Activated CD8-positive, alpha-beta memory T cell treated with anti-CD3 and anti-CD28 coated beads, Interleukin-2, amount 50 U/mL, for 24 hours (primary cell): ENCODE measurements around the gene TMEFF1.

Experiments used
- DNase-seq: peaks from one replicate; pipeline ENCODE4 v3.0.0-alpha.2; 2020; ENCODE audit errors: extremely low read depth

Gene TMEFF1

GRCh38 chr9:100605405-100605804, 132.5 kb downstream of the TMEFF1 start:
- no peak for DNase-seq

DNA sequence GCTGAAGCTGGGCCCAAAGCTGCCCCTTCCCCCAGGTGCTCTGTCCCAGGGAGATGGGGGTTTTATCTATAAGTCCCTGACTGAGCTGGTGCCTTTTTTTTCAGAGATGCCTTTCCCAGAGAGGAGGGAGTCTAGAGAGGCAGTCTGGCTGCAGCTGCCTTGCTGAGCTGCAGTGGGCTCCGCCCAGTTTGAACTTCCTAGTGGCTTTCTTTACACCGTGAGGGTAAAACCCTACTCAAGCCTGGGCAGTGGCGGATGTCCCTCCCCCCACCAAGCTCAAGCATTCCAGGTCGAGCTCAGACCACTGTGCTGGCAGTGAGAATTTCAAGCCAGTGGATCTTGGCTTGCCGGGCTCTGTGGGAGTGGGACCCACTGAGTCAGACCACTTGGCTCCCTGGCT, 146.2 kb downstream of the TMEFF1 start:
- DNase-seq: no peak

- no peak for DNase-seq
These were observed 146.7 kb downstream of the TMEFF1 start for GRCh38 chr9:100619665-100620064.

DNA sequence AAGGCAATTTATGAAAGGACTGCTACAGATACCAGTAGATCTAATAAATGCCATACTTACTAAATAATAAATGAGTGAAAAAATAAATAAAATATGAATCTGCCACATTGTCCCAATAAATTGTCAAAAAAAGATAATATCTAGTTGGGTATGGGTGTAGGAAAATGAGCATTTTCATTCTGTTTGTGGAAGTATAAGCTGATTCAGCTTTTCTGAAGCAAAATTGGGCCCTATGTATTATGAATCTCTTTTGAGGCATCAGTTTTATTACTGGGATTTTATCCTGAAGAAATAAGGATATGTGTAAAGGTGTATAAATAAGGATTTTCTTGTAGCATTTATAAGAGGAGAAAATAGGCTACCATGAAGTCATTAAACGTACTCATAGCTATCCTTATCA, 151.0 kb downstream of the TMEFF1 start:
- DNase-seq: no peak

- no peak for DNase-seq
These were observed 154.0 kb downstream of the TMEFF1 start for GRCh38 chr9:100626949-100627348.
